Left colon (tissue), 2 donors: ENCODE measurements around the gene MYCT1. TPM values are rescaled to one million over a fixed set of nuclear protein-coding genes. Genes with fewer than 3 reads are reported as not detected.
"Not testable (repeated sequence)": the region's sequence is repeated elsewhere in the genome, so short reads cannot be mapped to it uniquely, and the experiment has no call there.

Source experiments
- ATAC-seq: fragments of 200-7000 bp; cut with Tn5 transposase; one replicate; pipeline ENCODE4 v1.9.1; 2020; ENCODE audit warnings: mild to moderate bottlenecking, moderate library complexity
- DNase-seq, 2 donors: peaks; one replicate each; pipeline ENCODE4 v3.0.0-alpha.2; 2020
- intact Hi-C, 2 donors: fragments of 100-400 bp; cut with DNase I in 1 of 2; cut with micrococcal nuclease in 1 of 2; formaldehyde crosslinking; loops; one replicate each; pipeline versions ENCODE4 v1.11.2 to v1.14.0; 2022; cut with DNase I, micrococcal nuclease
- long read RNA-seq: library from polyadenylated mRNA; unstranded; transcript quantifications from one replicate; pipeline ENCODE4 v2.0.0, GENCODE V29; 2021
- total RNA-seq, 2 donors: library from RNA; stranded (reverse); fragmentation: NEBNext Ultra II Directional; extraction: Animal tissue kit (Norgen Biotek cat#: 25700); gene quantifications; one replicate each; pipeline ENCODE4 v1.2.1, GENCODE V29; 2021
- donor health status: DM: no; HTN: no; CAD: no.
- donor health status: DM: yes; HTN: yes; CAD: no.

MYCT1 gene
- total RNA-seq, result 1 to 10 TPM; 2.0 to 3.7 TPM
- long read RNA-seq, partial matches to known transcripts, result 0 of 3 reads
- long read RNA-seq, other reads (novel, unspliced or antisense), result 2 of 3 reads

- ATAC-seq, result no peak
- DNase-seq, result no peak
- intact Hi-C loops, result no loop called here
Measured at GRCh38 chr6:152697634-152698033, at the start of gene MYCT1. Gene MYCT1 (plus strand): TSS chr6:152697897. CDS start chr6:152697903, 6 bp downstream.

GRCh38 chr6:152648105-152648504 lies 49.6 kb upstream of the MYCT1 start:
- intact Hi-C loops, result no loop called here
- ATAC-seq (no peak), DNase-seq (no peak)

GRCh38 chr6:152651986-152652385 lies 45.7 kb upstream of the MYCT1 start:
- DNase-seq (no peak), ATAC-seq (no peak)
- intact Hi-C loops, result no loop called here

GRCh38 chr6:152661776-152662175 lies 35.9 kb upstream of the MYCT1 start:
- ATAC-seq (no peak), DNase-seq (no peak)
- intact Hi-C loops, result no loop called here

GRCh38 chr6:152669895-152670294 lies 27.8 kb upstream of the MYCT1 start:
- DNase-seq (no peak), ATAC-seq (no peak)
- intact Hi-C loops, result loop anchor here in 1 of 2 donors (10.0 kb wide), 1 partner anchor 115 kb away; no protein-coding TSS in a partner anchor

GRCh38 chr6:152671171-152671570 lies 26.5 kb upstream of the MYCT1 start:
- ATAC-seq (no peak), DNase-seq (no peak)
- intact Hi-C loops, result loop anchor here in 1 of 2 donors (10.0 kb wide), 1 partner anchor 116 kb away; no protein-coding TSS in a partner anchor

- DNase-seq (no peak), ATAC-seq (no peak)
- intact Hi-C loops, result loop anchor here in 1 of 2 donors (10.0 kb wide), 1 partner anchor 118 kb away; no protein-coding TSS in a partner anchor
Measured at GRCh38 chr6:152673236-152673635, 24.5 kb upstream of the MYCT1 start.

GRCh38 chr6:152680151-152680550 lies 17.5 kb upstream of the MYCT1 start:
- intact Hi-C loops, result no loop called here
- DNase-seq (no peak), ATAC-seq (no peak)

GRCh38 chr6:152680879-152681517 lies 16.7 kb upstream of the MYCT1 start:
- no peak for ATAC-seq
- no peak for DNase-seq
- intact Hi-C loops, result no loop called here

GRCh38 chr6:152682141-152682540 lies 15.6 kb upstream of the MYCT1 start:
- DNase-seq (no peak), ATAC-seq (no peak)
- intact Hi-C loops, result no loop called here

GRCh38 chr6:152682935-152683334 lies 14.8 kb upstream of the MYCT1 start:
- intact Hi-C loops, ATAC-seq, DNase-seq: not testable (repeated sequence)

- DNase-seq, result no peak
- ATAC-seq, result no peak
- intact Hi-C loops, result no loop called here
Measured at GRCh38 chr6:152685819-152686218, 11.9 kb upstream of the MYCT1 start.

- intact Hi-C loops, result no loop called here
- DNase-seq, result no peak
- ATAC-seq, result no peak
Measured at GRCh38 chr6:152695372-152696045, 2.2 kb upstream of the MYCT1 start.

GRCh38 chr6:152696522-152696921 lies 1.2 kb upstream of the MYCT1 start:
- ATAC-seq (no peak), DNase-seq (no peak)
- intact Hi-C loops, result no loop called here

- intact Hi-C loops, result no loop called here
- DNase-seq, result no peak
- no peak for ATAC-seq
Measured at GRCh38 chr6:152698692-152699091, 995 bp downstream of the MYCT1 start.

- DNase-seq (no peak), ATAC-seq (no peak)
- intact Hi-C loops, result no loop called here
Measured at GRCh38 chr6:152700427-152700826, 2.7 kb downstream of the MYCT1 start.

- intact Hi-C loops, result no loop called here
- DNase-seq, result no peak
- ATAC-seq, result no peak
Measured at GRCh38 chr6:152701081-152701862, 3.6 kb downstream of the MYCT1 start.

GRCh38 chr6:152701863-152702401 lies 4.2 kb downstream of the MYCT1 start:
- DNase-seq (no peak), ATAC-seq (no peak)
- intact Hi-C loops, result no loop called here

GRCh38 chr6:152703750-152704149 lies 6.1 kb downstream of the MYCT1 start:
- DNase-seq, intact Hi-C loops, ATAC-seq: not testable (repeated sequence)
